GM12874 (cell line): ENCODE measurements around the gene DMKN.

Experiments
- TF ChIP-seq, protein P1 (sequence below): IDR thresholded peaks from 2 replicates; pipeline ENCODE4 v1.5.1; 2011; ENCODE audit warnings: low read depth, mild to moderate bottlenecking, control low read depth, low read length, moderate library complexity; ENCODE audit not compliant: insufficient read depth

DMKN gene

DNA sequence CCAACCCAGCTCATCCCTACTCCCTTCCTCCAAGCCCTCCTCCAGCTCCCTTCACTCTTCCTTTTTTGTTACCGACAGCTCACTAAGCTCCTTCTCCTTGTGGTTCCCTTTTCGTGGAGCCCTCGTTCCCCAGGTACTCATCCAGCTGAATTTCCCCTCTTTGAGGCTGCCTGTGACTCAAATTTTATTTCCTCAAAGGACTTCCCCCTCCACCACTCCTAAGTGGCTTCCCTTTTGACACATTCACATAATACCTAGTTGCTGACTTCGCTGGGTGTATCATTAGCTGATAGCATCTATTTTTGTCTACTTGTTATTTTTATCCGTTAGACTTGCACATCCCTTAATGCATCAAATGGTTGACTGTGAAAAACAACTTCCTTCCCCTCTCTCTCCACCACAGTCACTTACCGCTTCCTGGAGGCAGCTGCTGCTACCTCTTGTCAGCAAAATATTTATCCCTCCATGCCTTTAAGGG lies 50.9 kb downstream of the DMKN start:
- TF ChIP-seq, protein P1, sequence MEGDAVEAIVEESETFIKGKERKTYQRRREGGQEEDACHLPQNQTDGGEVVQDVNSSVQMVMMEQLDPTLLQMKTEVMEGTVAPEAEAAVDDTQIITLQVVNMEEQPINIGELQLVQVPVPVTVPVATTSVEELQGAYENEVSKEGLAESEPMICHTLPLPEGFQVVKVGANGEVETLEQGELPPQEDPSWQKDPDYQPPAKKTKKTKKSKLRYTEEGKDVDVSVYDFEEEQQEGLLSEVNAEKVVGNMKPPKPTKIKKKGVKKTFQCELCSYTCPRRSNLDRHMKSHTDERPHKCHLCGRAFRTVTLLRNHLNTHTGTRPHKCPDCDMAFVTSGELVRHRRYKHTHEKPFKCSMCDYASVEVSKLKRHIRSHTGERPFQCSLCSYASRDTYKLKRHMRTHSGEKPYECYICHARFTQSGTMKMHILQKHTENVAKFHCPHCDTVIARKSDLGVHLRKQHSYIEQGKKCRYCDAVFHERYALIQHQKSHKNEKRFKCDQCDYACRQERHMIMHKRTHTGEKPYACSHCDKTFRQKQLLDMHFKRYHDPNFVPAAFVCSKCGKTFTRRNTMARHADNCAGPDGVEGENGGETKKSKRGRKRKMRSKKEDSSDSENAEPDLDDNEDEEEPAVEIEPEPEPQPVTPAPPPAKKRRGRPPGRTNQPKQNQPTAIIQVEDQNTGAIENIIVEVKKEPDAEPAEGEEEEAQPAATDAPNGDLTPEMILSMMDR, result no peak

DNA sequence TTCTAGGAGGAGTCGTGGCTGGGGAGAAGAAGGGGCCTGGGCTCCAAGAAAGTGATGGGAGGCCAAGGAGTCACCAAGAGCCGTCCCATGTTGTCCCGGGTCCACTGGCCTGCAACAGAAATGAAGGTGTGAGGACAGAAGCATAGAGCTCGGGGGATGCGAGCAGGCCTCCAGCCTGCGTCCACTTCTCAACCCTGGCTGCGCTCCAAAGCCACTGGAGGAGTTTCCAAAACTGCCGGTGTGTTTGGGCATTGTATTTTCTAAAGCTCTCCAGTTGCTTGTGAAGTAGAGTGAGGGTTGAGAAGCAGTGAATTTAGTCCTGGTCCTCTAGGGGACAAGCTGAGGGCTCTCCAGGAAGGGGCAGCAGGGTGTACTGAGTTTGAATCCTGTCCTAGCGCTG lies 52.4 kb downstream of the DMKN start:
- TF ChIP-seq, protein P1, result no peak

DNA sequence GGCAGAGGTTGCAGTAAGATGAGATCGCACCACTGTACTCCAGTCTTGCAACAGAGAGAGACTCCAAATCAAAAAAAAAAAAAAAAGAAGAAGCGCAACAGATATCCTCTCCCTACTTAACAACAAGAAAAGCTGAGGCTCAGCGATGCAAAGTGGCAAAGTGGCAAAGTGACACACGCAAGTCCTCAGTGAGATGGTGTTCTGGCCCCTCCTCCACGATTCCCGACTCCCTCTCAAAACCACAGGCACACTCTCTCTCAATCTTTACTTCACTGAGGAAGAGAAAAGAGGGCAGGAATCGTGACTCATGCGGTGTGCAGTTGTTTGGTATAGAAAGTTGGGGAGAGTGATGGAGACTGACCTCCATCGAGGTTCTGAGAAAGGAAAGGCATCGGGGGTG lies 52.8 kb downstream of the DMKN start:
- TF ChIP-seq, protein P1, result no peak

DNA sequence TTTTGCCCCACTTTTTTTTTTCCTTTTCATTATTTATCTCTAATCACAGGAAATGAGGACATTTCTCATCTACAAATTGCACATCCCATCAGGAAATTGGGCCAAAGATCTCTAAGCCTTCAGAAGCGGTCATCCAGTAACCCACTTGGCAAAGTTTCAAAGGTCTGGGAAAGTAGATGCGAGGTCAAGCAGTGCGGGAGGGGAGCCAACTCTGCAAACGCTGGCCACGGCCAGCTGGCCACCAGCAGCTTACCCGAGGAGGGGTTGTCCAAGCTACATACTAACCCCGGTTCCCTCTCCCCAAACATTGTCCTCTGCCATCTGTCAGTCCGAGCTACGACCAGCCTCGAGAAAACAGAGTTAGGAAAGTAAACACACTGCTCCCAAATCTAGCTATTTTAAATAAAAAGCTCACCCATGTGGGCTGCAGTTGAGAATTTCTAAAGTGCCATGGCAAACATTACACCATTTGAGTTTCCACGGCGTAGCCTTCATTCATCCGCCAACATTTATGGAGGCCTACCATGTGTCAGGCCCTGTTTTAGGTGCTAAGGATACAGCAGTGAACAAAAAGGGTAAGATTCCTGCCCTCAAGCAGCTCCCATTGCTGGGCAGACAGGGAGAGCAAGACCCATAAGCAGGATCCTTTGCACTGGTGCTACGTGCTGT lies 53.9 kb downstream of the DMKN start:
- TF ChIP-seq, protein P1, result no peak

DNA sequence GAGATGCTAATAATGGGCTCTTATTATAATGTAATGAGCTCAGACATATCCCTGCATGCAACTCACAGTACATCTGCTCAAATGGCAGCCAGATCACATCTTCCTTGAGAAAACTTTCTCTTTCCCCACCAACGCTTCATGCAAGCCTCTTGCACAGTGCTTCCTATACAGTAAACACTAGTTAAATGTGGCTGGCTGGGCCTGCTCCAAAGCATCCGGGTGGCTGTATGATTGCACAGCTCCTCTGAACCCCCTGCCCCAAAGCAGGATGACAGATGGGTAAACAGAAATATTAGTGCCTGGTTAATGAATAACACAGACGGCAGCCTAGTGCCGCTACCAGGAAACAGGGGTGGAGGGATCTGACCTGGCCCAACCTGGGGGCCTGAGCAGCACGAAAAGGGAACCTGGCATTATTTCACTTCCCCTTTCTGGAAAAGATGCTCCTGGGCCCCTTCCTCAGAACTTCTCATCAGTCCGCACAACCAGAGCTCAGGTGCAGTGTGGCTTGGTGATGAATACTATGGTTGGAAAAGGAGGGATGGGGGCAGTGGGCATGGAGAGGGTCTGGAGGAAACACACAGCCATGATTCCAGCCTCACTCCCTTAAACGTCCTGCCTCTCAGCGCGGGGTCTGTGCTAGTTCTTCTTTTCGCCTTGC lies 54.6 kb downstream of the DMKN start:
- TF ChIP-seq, protein P1, result no peak

DNA sequence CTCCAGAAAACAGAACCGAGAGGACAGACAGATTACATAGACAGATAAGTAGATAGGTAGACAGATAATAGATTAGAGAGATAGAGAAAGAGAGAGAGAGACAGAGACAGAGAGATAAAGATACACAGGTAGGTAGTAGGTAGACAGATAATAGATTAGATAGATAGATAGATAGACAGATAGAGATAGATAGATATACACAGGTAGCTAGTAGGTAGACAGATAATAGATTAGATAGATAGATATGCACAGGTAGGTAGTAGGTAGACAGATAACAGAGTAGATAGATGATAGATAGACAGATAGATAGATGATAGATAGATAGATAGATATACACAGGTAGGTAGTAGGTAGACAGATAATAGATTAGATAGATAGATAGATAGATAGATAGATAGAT lies 55.3 kb downstream of the DMKN start:
- TF ChIP-seq, protein P1, result no peak

DNA sequence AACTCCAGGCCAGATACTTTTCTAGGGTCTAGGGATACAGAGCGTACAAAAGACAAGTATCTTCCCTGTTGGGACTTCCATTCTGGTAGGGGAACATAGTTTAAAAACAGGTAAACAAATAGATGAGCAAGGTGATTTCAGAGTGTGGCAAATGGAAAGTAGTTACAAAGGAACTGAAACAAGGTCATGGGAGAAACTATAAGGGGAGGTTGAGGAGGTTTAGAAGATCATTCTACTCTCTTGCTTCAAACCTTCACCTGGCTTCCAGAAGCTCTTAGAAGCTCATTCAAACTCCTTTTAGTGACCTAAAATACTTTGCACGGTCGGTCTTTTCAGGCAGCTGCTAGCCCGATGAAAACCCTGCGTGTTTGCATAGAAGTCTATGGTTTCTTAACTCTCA lies 56.3 kb downstream of the DMKN start:
- TF ChIP-seq, protein P1, result no peak
